OCI-LY3 (cell line): Measurements from ENCODE around the gene ATP8A2.
A peak's percentile ranks its signal among the peaks of the same experiment; 100 is the strongest.

Experiments used
- H2AFZ ChIP-seq: fragments of 200-600, 300-600 bp; shearing (Covaris generic); 2 replicates; pipeline ENCODE4 v1.6.0; 2014; ENCODE audit warnings: antibody characterized with exemption, low read depth, low read length
- H3K27ac ChIP-seq: fragments of 200-600, 300-600 bp; sonication (generic); 2 replicates; pipeline ENCODE4 v1.5.1; 2014; ENCODE audit warnings: mild to moderate bottlenecking, low read length, moderate library complexity, mixed read lengths
- H3K27me3 ChIP-seq: fragments of 200-600, 300-600 bp; sonication (generic); 2 replicates; pipeline ENCODE4 v1.6.1; 2014; ENCODE audit warnings: low read depth, low read length, mixed read lengths
- H3K36me3 ChIP-seq: fragments of 200-600, 300-600 bp; sonication (generic); replicated peaks from 2 replicates; pipeline ENCODE3; 2014; ENCODE audit warnings: low read depth, low read length, mixed read lengths
- H3K4me1 ChIP-seq: fragments of 300-600, 200-600 bp; sonication (generic); 2 replicates; pipeline ENCODE4 v1.6.1; 2014; ENCODE audit warnings: low read length, mixed read lengths
- H3K4me2 ChIP-seq: fragments of 200-600, 300-600 bp; sonication (generic); 2 replicates; pipeline ENCODE4 v1.6.1; 2014; ENCODE audit warnings: low read length, mixed read lengths
- H3K4me3 ChIP-seq: fragments of 300-600, 200-600 bp; sonication (generic); 2 replicates; pipeline ENCODE4 v1.5.1; 2014; ENCODE audit warnings: antibody characterized with exemption, mild to moderate bottlenecking, low read length, moderate library complexity
- H3K79me2 ChIP-seq: fragments of 300-600, 200-600 bp; shearing (Covaris generic); 2 replicates; pipeline ENCODE4 v1.6.1; 2014; ENCODE audit warnings: mild to moderate bottlenecking, low read length, mixed read lengths
- H3K9ac ChIP-seq: fragments of 300-600, 200-600 bp; shearing (Covaris generic); 2 replicates; pipeline ENCODE4 v1.6.0; 2014; ENCODE audit warnings: mild to moderate bottlenecking, low read length, moderate library complexity
- H3K9me3 ChIP-seq: fragments of 200-600, 300-600 bp; shearing (Covaris generic); 2 replicates; pipeline ENCODE4 v1.6.1; 2014; ENCODE audit warnings: low read length, mixed read lengths; ENCODE audit not compliant: insufficient read depth
- H4K20me1 ChIP-seq: fragments of 200-600, 300-600 bp; sonication (generic); 2 replicates; pipeline ENCODE4 v1.6.1; 2016; ENCODE audit warnings: low read length, mixed read lengths; ENCODE audit not compliant: insufficient read depth
- EZH2phosphoT487 ChIP-seq: fragments of 200-600 bp; shearing (Covaris generic); IDR thresholded peaks from 2 replicates; pipeline ENCODE4 v1.6.1; 2018; ENCODE audit warnings: antibody characterized with exemption, mixed run types, low read depth
- TF ChIP-seq, protein P1 (sequence below): fragments of 200-600, 300-600 bp; sonication (generic); IDR thresholded peaks from 2 replicates; pipeline ENCODE4 v1.5.1; 2014; ENCODE audit warnings: antibody characterized with exemption, low read length, low read depth

ATP8A2 gene

DNA sequence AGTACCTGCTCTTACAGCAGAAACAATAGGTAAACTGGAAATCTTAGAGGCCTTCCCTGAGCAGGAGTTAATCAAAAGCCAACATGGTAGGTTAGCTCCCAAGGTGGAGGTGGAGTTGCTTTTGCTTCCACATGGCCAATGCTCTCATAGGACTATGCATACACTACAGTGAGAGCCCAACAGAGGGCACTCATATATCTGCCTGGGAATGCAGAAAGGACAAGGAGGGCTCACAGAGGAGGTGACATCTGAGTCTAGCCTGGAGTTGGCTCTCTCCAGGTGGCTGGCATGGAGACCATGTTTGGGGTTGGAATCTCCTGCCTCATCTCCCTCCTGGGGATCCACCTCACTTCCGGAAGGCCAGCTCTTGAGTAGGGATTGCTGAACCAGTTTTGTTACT lies 34.6 kb downstream of the ATP8A2 start:
- Histone ChIP-seq H3K79me2 (no peaks in the 10 kb centered on the region), H3K4me3 (no peak overlapping the region), H4K20me1 (no peaks in the 10 kb centered on the region), H3K9me3 (no peaks in the 10 kb centered on the region), H3K4me1 (no peaks in the 10 kb centered on the region), H3K36me3 (no peaks in the 10 kb centered on the region), H3K4me2 (no peak overlapping the region), H3K27ac (no peak overlapping the region), H3K9ac (no peak overlapping the region), H3K27me3 (peaks cover 26% of the 10 kb centered on the region), H2AFZ (no peak overlapping the region)
- no peak for TF ChIP-seq EZH2phosphoT487
- TF ChIP-seq, protein P1, sequence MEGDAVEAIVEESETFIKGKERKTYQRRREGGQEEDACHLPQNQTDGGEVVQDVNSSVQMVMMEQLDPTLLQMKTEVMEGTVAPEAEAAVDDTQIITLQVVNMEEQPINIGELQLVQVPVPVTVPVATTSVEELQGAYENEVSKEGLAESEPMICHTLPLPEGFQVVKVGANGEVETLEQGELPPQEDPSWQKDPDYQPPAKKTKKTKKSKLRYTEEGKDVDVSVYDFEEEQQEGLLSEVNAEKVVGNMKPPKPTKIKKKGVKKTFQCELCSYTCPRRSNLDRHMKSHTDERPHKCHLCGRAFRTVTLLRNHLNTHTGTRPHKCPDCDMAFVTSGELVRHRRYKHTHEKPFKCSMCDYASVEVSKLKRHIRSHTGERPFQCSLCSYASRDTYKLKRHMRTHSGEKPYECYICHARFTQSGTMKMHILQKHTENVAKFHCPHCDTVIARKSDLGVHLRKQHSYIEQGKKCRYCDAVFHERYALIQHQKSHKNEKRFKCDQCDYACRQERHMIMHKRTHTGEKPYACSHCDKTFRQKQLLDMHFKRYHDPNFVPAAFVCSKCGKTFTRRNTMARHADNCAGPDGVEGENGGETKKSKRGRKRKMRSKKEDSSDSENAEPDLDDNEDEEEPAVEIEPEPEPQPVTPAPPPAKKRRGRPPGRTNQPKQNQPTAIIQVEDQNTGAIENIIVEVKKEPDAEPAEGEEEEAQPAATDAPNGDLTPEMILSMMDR = peak; percentile 33; the same call in 1 of the 2 replicates

- Histone ChIP-seq H4K20me1 (no peaks in the 10 kb centered on the region), H3K4me3 (no peak overlapping the region), H3K4me2 (no peak overlapping the region), H3K27me3 (peaks cover 22% of the 10 kb centered on the region), H3K9me3 (no peaks in the 10 kb centered on the region), H3K36me3 (no peaks in the 10 kb centered on the region), H3K79me2 (no peaks in the 10 kb centered on the region), H3K27ac (no peak overlapping the region), H2AFZ (no peak overlapping the region), H3K4me1 (no peaks in the 10 kb centered on the region), H3K9ac (no peak overlapping the region)
- TF ChIP-seq EZH2phosphoT487 = no peak
- TF ChIP-seq, protein P1 = no peak
These were observed 38.2 kb downstream of the ATP8A2 start for GRCh38 chr13:25409938-25410337.

GRCh38 chr13:25415241-25415640 lies 43.5 kb downstream of the ATP8A2 start:
- Histone ChIP-seq H3K9ac (no peak overlapping the region), H3K9me3 (no peaks in the 10 kb centered on the region), H2AFZ (no peak overlapping the region), H3K36me3 (no peaks in the 10 kb centered on the region), H3K79me2 (no peaks in the 10 kb centered on the region), H3K4me2 (no peak overlapping the region), H3K27me3 (peaks cover 40% of the 10 kb centered on the region), H3K4me3 (no peak overlapping the region), H3K4me1 (no peaks in the 10 kb centered on the region), H4K20me1 (no peaks in the 10 kb centered on the region), H3K27ac (no peak overlapping the region)
- TF ChIP-seq, protein P1 = no peak
- TF ChIP-seq EZH2phosphoT487 = no peak

DNA sequence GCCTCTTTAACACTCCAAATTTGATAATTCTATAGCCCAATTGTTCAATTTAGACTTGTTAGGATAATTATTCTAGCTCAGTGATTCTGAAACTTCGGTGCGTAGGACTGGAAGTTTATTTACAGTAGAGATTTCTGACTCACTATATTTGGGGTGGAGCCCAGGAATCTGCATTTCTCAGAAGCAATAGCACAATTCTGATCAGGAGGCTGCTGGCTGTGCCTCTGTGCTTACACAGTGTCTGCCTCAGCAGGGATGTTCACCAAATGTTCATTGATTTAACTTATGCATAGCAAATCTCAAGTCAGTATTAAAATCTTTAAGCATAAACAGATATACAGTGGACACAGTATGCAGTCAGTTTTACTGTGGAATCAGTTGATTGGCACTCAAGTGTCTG lies 45.8 kb downstream of the ATP8A2 start:
- TF ChIP-seq EZH2phosphoT487 = no peak
- TF ChIP-seq, protein P1 = no peak
- H4K20me1 ChIP-seq = no peaks in the 10 kb centered on the region
- no peaks in the 10 kb centered on the region for H3K4me1 ChIP-seq
- no peak overlapping the region for H3K4me2 ChIP-seq
- no peak overlapping the region for H3K9ac ChIP-seq
- H3K4me3 ChIP-seq = no peak overlapping the region
- H3K27me3 ChIP-seq = peaks cover 42% of the 10 kb centered on the region
- no peaks in the 10 kb centered on the region for H3K9me3 ChIP-seq
- no peaks in the 10 kb centered on the region for H3K36me3 ChIP-seq
- H3K79me2 ChIP-seq = no peaks in the 10 kb centered on the region
- H2AFZ ChIP-seq = no peak overlapping the region
- H3K27ac ChIP-seq = no peak overlapping the region
